Measurements from ENCODE around the gene CACNG1. TPM values are rescaled to one million over a fixed set of nuclear protein-coding genes. Genes with fewer than 3 reads are reported as not detected.

Gene CACNG1
- total and polyA plus RNA-seq, 8 donors = 0.35 TPM; not detected in 7

GRCh38 chr17:67018471-67019434 is 25.6 kb upstream of the CACNG1 start:
- 75 to 77% methylated on average over 12 of the region's 12 CpGs for WGBS, 2 donors
- Histone ChIP-seq H3K36me3 (no peaks in the 10 kb centered on the region), H3K27me3 (no peaks in the 10 kb centered on the region), H3K4me3 (no peak overlapping the region), H3K4me1 (no peaks in the 10 kb centered on the region), H3K9me3 (no peaks in the 10 kb centered on the region), H3K27ac (no peak overlapping the region)
- ATAC-seq (no peak), FAIRE-seq (no peak), DNase-seq (no peak)
- no peak for TF ChIP-seq CTCF (IDR thresholded peaks at IDR 0.05)
- intact Hi-C loops (cut with DNase I) = no loop called here

- WGBS, 2 donors = 87 to 88% methylated on average over 8 of the region's 8 CpGs
Observed at GRCh38 chr17:67019809-67020208, 24.5 kb upstream of the CACNG1 start.

GRCh38 chr17:67020293-67020766 is 24.0 kb upstream of the CACNG1 start:
- no peaks in the 10 kb centered on the region for H3K36me3 ChIP-seq
- no peak overlapping the region for H3K4me3 ChIP-seq
- H3K4me1 ChIP-seq = no peaks in the 10 kb centered on the region
- FAIRE-seq (no peak), ATAC-seq (no peak), DNase-seq (no peak)
- H3K9me3 ChIP-seq = no peaks in the 10 kb centered on the region
- no peaks in the 10 kb centered on the region for H3K27me3 ChIP-seq
- 76 to 80% methylated on average over 11 of the region's 11 CpGs for WGBS, 2 donors
- no peak overlapping the region for H3K27ac ChIP-seq
- intact Hi-C loops (cut with DNase I) = no loop called here
- TF ChIP-seq CTCF (IDR thresholded peaks at IDR 0.05) = no peak

More at GRCh38 chr17:67019809-67020208, 24.5 kb upstream of the CACNG1 start:
- Histone ChIP-seq H3K36me3 (no peaks in the 10 kb centered on the region), H3K4me1 (no peaks in the 10 kb centered on the region), H3K4me3 (no peak overlapping the region), H3K27me3 (no peaks in the 10 kb centered on the region), H3K9me3 (no peaks in the 10 kb centered on the region), H3K27ac (no peak overlapping the region)
- intact Hi-C loops (cut with DNase I) = no loop called here
- FAIRE-seq = no peak
- ATAC-seq = no peak
- DNase-seq = no peak
- no peak for TF ChIP-seq CTCF (IDR thresholded peaks at IDR 0.05)

- Histone ChIP-seq H3K27ac (no peak overlapping the region), H3K4me3 (no peak overlapping the region), H3K36me3 (no peaks in the 10 kb centered on the region), H3K4me1 (no peaks in the 10 kb centered on the region), H3K27me3 (no peaks in the 10 kb centered on the region), H3K9me3 (no peaks in the 10 kb centered on the region)
- ATAC-seq (no peak), FAIRE-seq (no peak), DNase-seq (no peak)
- TF ChIP-seq CTCF (IDR thresholded peaks at IDR 0.05) = no peak
- intact Hi-C loops (cut with DNase I) = no loop called here
- 89 to 90% methylated on average over 7 of the region's 7 CpGs for WGBS, 2 donors
Observed at GRCh38 chr17:67021196-67021595, 23.2 kb upstream of the CACNG1 start.

Measured in pancreas (tissue), 10 donors.